A549 (cell line): Measurements from ENCODE around the gene MAP3K14. TPM values are rescaled to one million over a fixed set of nuclear protein-coding genes. Genes with fewer than 3 reads are reported as not detected.

ENCODE experiments used
- ATAC-seq, 2 experiments: fragments of 200-7000 bp in 1 of 2; fragments of >200 bp in 1 of 2; cut with Nextera tagmentation in 1 of 2; cut with Tn5 transposase in 1 of 2; 3 replicates each; pipeline versions ENCODE4 v1.8.0 to v1.9.1; 2018 to 2020; ENCODE audit warnings: mild to moderate bottlenecking in 1 of 2, moderate library complexity in 1 of 2
- CTCF ChIA-PET: fragments of 300-600 bp; sonication (Branson Sonifier 250); formaldehyde crosslinking; extraction: SDS; loops from one replicate; lab custom pipeline; 2021; ENCODE audit warnings: antibody characterized with exemption, inconsistent platforms; lab: Yijun Ruan, JAX
- POLR2A ChIA-PET: fragments of 350-600 bp; formaldehyde crosslinking; extraction: SDS; loops from one replicate; lab custom pipeline; 2021; ENCODE audit warnings: antibody characterized with exemption, inconsistent platforms; lab: Yijun Ruan, JAX
- DNase-seq, 2 experiments: peaks; one replicate each; pipeline versions ENCODE4 v3.0.0 to v3.0.0-alpha.2; 2011 to 2016; ENCODE audit warnings: low read depth in 1 of 2, low spot score in 1 of 2
- FAIRE-seq: peaks from 2 replicates; lab custom pipeline; 2011; peaks lifted over from hg19 to GRCh38; lab: Jason Lieb, UNC
- H3K27ac ChIP-seq, 2 experiments: fragments of >200 bp; sonication (Bioruptor Twin); formaldehyde crosslinking; 3 replicates each; pipeline ENCODE4 v1.5.1; 2016 to 2017
- H3K4me1 ChIP-seq: fragments of >200 bp; sonication (Bioruptor Twin); formaldehyde crosslinking; 3 replicates; pipeline ENCODE4 v1.6.1; 2016
- H3K4me2 ChIP-seq: fragments of >200 bp; sonication (Bioruptor Twin); formaldehyde crosslinking; 3 replicates; pipeline ENCODE4 v1.6.1; 2016
- H3K4me3 ChIP-seq: fragments of >200 bp; sonication (Bioruptor Twin); formaldehyde crosslinking; 3 replicates; pipeline ENCODE4 v1.5.1; 2016
- H3K9me3 ChIP-seq: fragments of >200 bp; sonication (Bioruptor Twin); formaldehyde crosslinking; 3 replicates; pipeline ENCODE4 v1.6.1; 2016
- BHLHE40 ChIP-seq: IDR thresholded peaks from 2 replicates; pipeline ENCODE4 v1.6.1; 2012; ENCODE audit warnings: low read depth, low read length, inconsistent platforms
- CBX2 ChIP-seq: fragments of 200-600 bp; sonication (generic); IDR thresholded peaks from 2 replicates; pipeline ENCODE4 v1.6.1; 2016; ENCODE audit warnings: low read depth, mild to moderate bottlenecking, borderline replicate concordance
- FOSB ChIP-seq: fragments of 250-450 bp; sonication (Bioruptor Pico); IDR thresholded peaks from 2 replicates; pipeline ENCODE4 v1.5.0; 2020; ENCODE audit warnings: mild to moderate bottlenecking, moderate library complexity
- FOXS1 ChIP-seq: fragments of 250-450 bp; sonication (Bioruptor Pico); IDR thresholded peaks from 2 replicates; pipeline ENCODE4 v1.5.0; 2020; ENCODE audit warnings: mild to moderate bottlenecking, moderate library complexity
- GATA3 ChIP-seq: IDR thresholded peaks from 2 replicates; pipeline ENCODE4 v1.6.1; 2012; ENCODE audit warnings: borderline replicate concordance
- HOXA7 ChIP-seq: fragments of 250-450 bp; sonication (Bioruptor Pico); IDR thresholded peaks from 2 replicates; pipeline ENCODE4 v1.5.0; 2020; ENCODE audit warnings: mild to moderate bottlenecking, moderate library complexity
- HOXB13 ChIP-seq: fragments of 250-450 bp; sonication (Bioruptor Pico); IDR thresholded peaks from 2 replicates; pipeline ENCODE4 v1.5.0; 2020; ENCODE audit warnings: low read depth, mild to moderate bottlenecking, moderate library complexity
- JUNB ChIP-seq: fragments of >200 bp; sonication (Bioruptor Twin); formaldehyde crosslinking; IDR thresholded peaks from 2 replicates; pipeline ENCODE4 v1.6.1; 2016
- KDM5A ChIP-seq: fragments of 200-600 bp; sonication (generic); IDR thresholded peaks from 2 replicates; pipeline ENCODE4 v1.6.1; 2016; ENCODE audit warnings: antibody characterized with exemption, mild to moderate bottlenecking
- MAZ ChIP-seq: fragments of 150-350 bp; IDR thresholded peaks from 2 replicates; pipeline ENCODE4 v1.6.1; 2014; ENCODE audit warnings: antibody characterized with exemption, low read depth, low read length, borderline replicate concordance
- MYC ChIP-seq: IDR thresholded peaks from 2 replicates; pipeline ENCODE4 v1.6.1; 2012; ENCODE audit warnings: mild to moderate bottlenecking, inconsistent platforms, low read length, improper control_type of control experiment, borderline replicate concordance
- NFE2L2 ChIP-seq: fragments of 150-350 bp; conservative IDR thresholded peaks from 2 replicates; pipeline ENCODE4 v1.6.1; 2014; ENCODE audit warnings: low read length
- NR3C1 ChIP-seq: fragments of >200 bp; sonication (Bioruptor Twin); formaldehyde crosslinking; IDR thresholded peaks from 3 replicates; pipeline ENCODE4 v1.6.1; 2017
- PHF8 ChIP-seq: fragments of 200-600 bp; sonication (generic); IDR thresholded peaks from 2 replicates; pipeline ENCODE4 v1.6.1; 2016; ENCODE audit warnings: low read depth, mild to moderate bottlenecking, antibody characterized with exemption, moderate library complexity, borderline replicate concordance
- POLR2A ChIP-seq: IDR thresholded peaks from 2 replicates; pipeline ENCODE4 v1.6.1; 2012; ENCODE audit warnings: mild to moderate bottlenecking, low read length
- POLR2AphosphoS2 ChIP-seq: conservative IDR thresholded peaks from 2 replicates; pipeline ENCODE4 v1.6.1; 2012; ENCODE audit warnings: low read length, improper control_type of control experiment, inconsistent platforms
- RAD21 ChIP-seq, 2 experiments: fragments of >200 bp in 1 of 2; sonication (Bioruptor Twin) in 1 of 2; formaldehyde crosslinking in 1 of 2; IDR thresholded peaks in 1 of 2; conservative IDR thresholded peaks in 1 of 2; 2 replicates in 1 of 2; 3 replicates in 1 of 2; pipeline ENCODE4 v1.6.1; 2012 to 2018; ENCODE audit warnings: inconsistent platforms in 1 of 2
- RNF2 ChIP-seq: fragments of 200-600 bp; sonication (generic); IDR thresholded peaks from 2 replicates; pipeline ENCODE4 v1.6.1; 2016; ENCODE audit warnings: low read depth, mild to moderate bottlenecking, antibody characterized with exemption, moderate library complexity, borderline replicate concordance
- SMC3 ChIP-seq: fragments of >200 bp; sonication (Bioruptor Twin); formaldehyde crosslinking; IDR thresholded peaks from 3 replicates; pipeline ENCODE4 v1.6.1; 2018; ENCODE audit warnings: inconsistent platforms
- TFCP2L1 ChIP-seq: fragments of 250-450 bp; sonication (Bioruptor Pico); IDR thresholded peaks from 2 replicates; pipeline ENCODE4 v1.5.0; 2021; ENCODE audit warnings: mild to moderate bottlenecking
- USF2 ChIP-seq: fragments of 450-650 bp; IDR thresholded peaks from 2 replicates; pipeline ENCODE4 v1.6.1; 2014; ENCODE audit warnings: antibody characterized with exemption
- ZSCAN20 ChIP-seq: fragments of 250-450 bp; sonication (Bioruptor Pico); IDR thresholded peaks from 2 replicates; pipeline ENCODE4 v1.8.0; 2022; ENCODE audit warnings: mild to moderate bottlenecking, moderate library complexity
- WGBS: methylation state at CpG from one replicate; pipeline ENCODE4 v1.1.6; 2017; ENCODE audit errors: missing lambda C conversion rate; 5-methylcytosine and 5-hydroxymethylcytosine counted together
- polyA plus RNA-seq, 4 experiments: library from polyadenylated mRNA; depleted of rRNA in 3 of 4; stranded (reverse); fragments of >200 nt; fragmentation: RNase III in 1 of 4; extraction: RNeasy Plus Mini Kit Qiagen cat#74134 plus additional on column Dnase treatment in 1 of 4; gene quantifications; 2 replicates in 3 of 4; 3 replicates in 1 of 4; pipeline ENCODE4 v1.2.3, GENCODE V29; 2011 to 2017
- TF ChIP-seq, protein P1 (sequence below): fragments of 150-350 bp; IDR thresholded peaks from 2 replicates; pipeline ENCODE4 v1.6.1; 2014; ENCODE audit warnings: low read depth, mild to moderate bottlenecking, low read length
- TF ChIP-seq, protein P2 (sequence below): fragments of 250-450 bp; sonication (Bioruptor Pico); IDR thresholded peaks from 2 replicates; pipeline ENCODE4 v1.5.0; 2021; ENCODE audit warnings: mild to moderate bottlenecking, moderate library complexity, borderline replicate concordance
- TF ChIP-seq, protein P3 (sequence below): fragments of 250-450 bp; sonication (Bioruptor Pico); IDR thresholded peaks from 2 replicates; pipeline ENCODE4 v1.5.0; 2020; ENCODE audit warnings: low read depth, mild to moderate bottlenecking, moderate library complexity
- TF ChIP-seq, protein P4 (sequence below): IDR thresholded peaks from 2 replicates; pipeline ENCODE4 v1.6.1; 2012
- TF ChIP-seq, protein P5 (sequence below): fragments of 200-600 bp; sonication (generic); IDR thresholded peaks from 2 replicates; pipeline ENCODE4 v1.6.1; 2016; ENCODE audit warnings: antibody characterized with exemption, mild to moderate bottlenecking, moderate library complexity

MAP3K14 gene
- polyA plus RNA-seq, 2 of the 4 experiments (the other 2 are of a cell fraction), result 9.1 to 34.5 TPM

- CTCF ChIA-PET, result interaction anchor here (0.7 to 35.1 kb wide), 9 partner anchors 14 to 352 kb away, joined by 3 to 1378 read pairs (median 5); partner anchors contain the start of genes ACBD4 and FMNL1
- DNase-seq (no peak), FAIRE-seq (no peak), ATAC-seq (no peak)
- POLR2A ChIA-PET, result no interaction called here
- 92% methylated on average over 21 of the region's 21 CpGs for WGBS
- no peak overlapping the region for H3K4me2 ChIP-seq
- peak overlapping the region in 1 of 2 experiments; percentile 31; a peak in 2 of 6 replicates for H3K27ac ChIP-seq
- H3K9me3 ChIP-seq, result no peaks in the 10 kb centered on the region
- peaks cover 7% of the 10 kb centered on the region for H3K4me1 ChIP-seq
- H3K4me3 ChIP-seq, result no peak overlapping the region
- no peak for TF ChIP-seq KDM5A
- no peak for TF ChIP-seq HOXA7 (CRISPR knock-in tag)
- no peak for TF ChIP-seq MAZ
- no peak for TF ChIP-seq USF2
- TF ChIP-seq, protein P1, sequence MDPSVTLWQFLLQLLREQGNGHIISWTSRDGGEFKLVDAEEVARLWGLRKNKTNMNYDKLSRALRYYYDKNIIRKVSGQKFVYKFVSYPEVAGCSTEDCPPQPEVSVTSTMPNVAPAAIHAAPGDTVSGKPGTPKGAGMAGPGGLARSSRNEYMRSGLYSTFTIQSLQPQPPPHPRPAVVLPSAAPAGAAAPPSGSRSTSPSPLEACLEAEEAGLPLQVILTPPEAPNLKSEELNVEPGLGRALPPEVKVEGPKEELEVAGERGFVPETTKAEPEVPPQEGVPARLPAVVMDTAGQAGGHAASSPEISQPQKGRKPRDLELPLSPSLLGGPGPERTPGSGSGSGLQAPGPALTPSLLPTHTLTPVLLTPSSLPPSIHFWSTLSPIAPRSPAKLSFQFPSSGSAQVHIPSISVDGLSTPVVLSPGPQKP, result no peak
- TF ChIP-seq BHLHE40, result no peak
- no peak for TF ChIP-seq RAD21 (conservative IDR thresholded peaks at IDR 0.05 in 1 of 2, IDR thresholded peaks at IDR 0.05 in 1 of 2)
- no peak for TF ChIP-seq HOXB13 (CRISPR knock-in tag)
- TF ChIP-seq GATA3, result no peak
- TF ChIP-seq SMC3, result no peak
- TF ChIP-seq NFE2L2, result no peak
- no peak for TF ChIP-seq NR3C1
- TF ChIP-seq CBX2, result no peak
- TF ChIP-seq RNF2, result no peak
- TF ChIP-seq, protein P2, sequence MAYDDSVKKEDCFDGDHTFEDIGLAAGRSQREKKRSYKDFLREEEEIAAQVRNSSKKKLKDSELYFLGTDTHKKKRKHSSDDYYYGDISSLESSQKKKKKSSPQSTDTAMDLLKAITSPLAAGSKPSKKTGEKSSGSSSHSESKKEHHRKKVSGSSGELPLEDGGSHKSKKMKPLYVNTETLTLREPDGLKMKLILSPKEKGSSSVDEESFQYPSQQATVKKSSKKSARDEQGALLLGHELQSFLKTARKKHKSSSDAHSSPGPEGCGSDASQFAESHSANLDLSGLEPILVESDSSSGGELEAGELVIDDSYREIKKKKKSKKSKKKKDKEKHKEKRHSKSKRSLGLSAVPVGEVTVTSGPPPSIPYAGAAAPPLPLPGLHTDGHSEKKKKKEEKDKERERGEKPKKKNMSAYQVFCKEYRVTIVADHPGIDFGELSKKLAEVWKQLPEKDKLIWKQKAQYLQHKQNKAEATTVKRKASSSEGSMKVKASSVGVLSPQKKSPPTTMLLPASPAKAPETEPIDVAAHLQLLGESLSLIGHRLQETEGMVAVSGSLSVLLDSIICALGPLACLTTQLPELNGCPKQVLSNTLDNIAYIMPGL (CRISPR knock-in tag), result no peak
- no peak for TF ChIP-seq TFCP2L1
- no peak for TF ChIP-seq PHF8
- TF ChIP-seq JUNB, result no peak
These were observed 75.9 kb downstream of the MAP3K14 start for GRCh38 chr17:45240905-45241327.

GRCh38 chr17:45238155-45238774 is 78.6 kb downstream of the MAP3K14 start:
- ATAC-seq (no peak), DNase-seq (no peak), FAIRE-seq (no peak)
- H3K4me2 ChIP-seq, result no peak overlapping the region
- H3K9me3 ChIP-seq, result no peaks in the 10 kb centered on the region
- TF ChIP-seq JUNB (no peak), ZSCAN20 (CRISPR knock-in tag) (no peak), NFE2L2 (no peak), POLR2AphosphoS2 (no peak), MYC (no peak), POLR2A (no peak), HOXB13 (CRISPR knock-in tag) (no peak), FOSB (CRISPR knock-in tag) (no peak), FOXS1 (CRISPR knock-in tag) (no peak)
- TF ChIP-seq, protein P3, sequence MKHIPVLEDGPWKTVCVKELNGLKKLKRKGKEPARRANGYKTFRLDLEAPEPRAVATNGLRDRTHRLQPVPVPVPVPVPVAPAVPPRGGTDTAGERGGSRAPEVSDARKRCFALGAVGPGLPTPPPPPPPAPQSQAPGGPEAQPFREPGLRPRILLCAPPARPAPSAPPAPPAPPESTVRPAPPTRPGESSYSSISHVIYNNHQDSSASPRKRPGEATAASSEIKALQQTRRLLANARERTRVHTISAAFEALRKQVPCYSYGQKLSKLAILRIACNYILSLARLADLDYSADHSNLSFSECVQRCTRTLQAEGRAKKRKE (CRISPR knock-in tag), result no peak
- TF ChIP-seq, protein P4, sequence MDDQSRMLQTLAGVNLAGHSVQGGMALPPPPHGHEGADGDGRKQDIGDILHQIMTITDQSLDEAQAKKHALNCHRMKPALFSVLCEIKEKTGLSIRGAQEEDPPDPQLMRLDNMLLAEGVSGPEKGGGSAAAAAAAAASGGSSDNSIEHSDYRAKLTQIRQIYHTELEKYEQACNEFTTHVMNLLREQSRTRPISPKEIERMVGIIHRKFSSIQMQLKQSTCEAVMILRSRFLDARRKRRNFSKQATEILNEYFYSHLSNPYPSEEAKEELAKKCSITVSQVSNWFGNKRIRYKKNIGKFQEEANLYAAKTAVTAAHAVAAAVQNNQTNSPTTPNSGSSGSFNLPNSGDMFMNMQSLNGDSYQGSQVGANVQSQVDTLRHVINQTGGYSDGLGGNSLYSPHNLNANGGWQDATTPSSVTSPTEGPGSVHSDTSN, result no peak
- TF ChIP-seq, protein P5, sequence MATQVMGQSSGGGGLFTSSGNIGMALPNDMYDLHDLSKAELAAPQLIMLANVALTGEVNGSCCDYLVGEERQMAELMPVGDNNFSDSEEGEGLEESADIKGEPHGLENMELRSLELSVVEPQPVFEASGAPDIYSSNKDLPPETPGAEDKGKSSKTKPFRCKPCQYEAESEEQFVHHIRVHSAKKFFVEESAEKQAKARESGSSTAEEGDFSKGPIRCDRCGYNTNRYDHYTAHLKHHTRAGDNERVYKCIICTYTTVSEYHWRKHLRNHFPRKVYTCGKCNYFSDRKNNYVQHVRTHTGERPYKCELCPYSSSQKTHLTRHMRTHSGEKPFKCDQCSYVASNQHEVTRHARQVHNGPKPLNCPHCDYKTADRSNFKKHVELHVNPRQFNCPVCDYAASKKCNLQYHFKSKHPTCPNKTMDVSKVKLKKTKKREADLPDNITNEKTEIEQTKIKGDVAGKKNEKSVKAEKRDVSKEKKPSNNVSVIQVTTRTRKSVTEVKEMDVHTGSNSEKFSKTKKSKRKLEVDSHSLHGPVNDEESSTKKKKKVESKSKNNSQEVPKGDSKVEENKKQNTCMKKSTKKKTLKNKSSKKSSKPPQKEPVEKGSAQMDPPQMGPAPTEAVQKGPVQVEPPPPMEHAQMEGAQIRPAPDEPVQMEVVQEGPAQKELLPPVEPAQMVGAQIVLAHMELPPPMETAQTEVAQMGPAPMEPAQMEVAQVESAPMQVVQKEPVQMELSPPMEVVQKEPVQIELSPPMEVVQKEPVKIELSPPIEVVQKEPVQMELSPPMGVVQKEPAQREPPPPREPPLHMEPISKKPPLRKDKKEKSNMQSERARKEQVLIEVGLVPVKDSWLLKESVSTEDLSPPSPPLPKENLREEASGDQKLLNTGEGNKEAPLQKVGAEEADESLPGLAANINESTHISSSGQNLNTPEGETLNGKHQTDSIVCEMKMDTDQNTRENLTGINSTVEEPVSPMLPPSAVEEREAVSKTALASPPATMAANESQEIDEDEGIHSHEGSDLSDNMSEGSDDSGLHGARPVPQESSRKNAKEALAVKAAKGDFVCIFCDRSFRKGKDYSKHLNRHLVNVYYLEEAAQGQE, result no peak
- no peak overlapping the region for H3K27ac ChIP-seq
- WGBS, result 89% methylated on average over 7 of the region's 7 CpGs
- no peak overlapping the region for H3K4me3 ChIP-seq
- POLR2A ChIA-PET, result no interaction called here
- H3K4me1 ChIP-seq, result peaks cover 12% of the 10 kb centered on the region
- CTCF ChIA-PET, result interaction anchor here (0.6 to 52.3 kb wide), 10 partner anchors 6 to 148 kb away, joined by 3 to 2147 read pairs (median 16); partner anchors contain the start of genes ACBD4, FMNL1, HEXIM1 and HEXIM2
